ENCODE data around the gene AMHR2. TPM values are rescaled to one million over a fixed set of nuclear protein-coding genes. Genes with fewer than 3 reads are reported as not detected.
A peak's percentile ranks its signal among the peaks of the same experiment; 100 is the strongest.

Gene AMHR2
- total and polyA plus RNA-seq, 2 donors from 2014 or later: not detected

DNA sequence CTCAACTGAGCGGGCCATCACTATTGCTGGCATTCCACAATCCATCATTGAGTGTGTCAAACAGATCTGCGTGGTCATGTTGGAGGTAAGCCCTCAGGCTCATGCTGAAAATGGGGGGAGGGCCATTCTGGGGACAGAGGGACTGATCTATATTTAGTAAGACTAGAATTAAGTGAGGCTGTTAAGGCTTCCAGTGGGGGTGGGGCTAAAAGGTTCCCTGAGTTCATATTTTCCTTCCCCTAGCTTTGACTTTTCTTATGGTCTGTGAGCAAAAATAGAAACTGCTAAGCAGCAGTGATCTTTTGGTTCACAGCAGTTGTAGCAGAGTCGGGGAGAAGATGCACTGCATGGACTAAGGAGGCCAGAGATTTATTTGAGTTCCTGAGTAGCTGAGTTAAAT, 37.4 kb downstream of the AMHR2 start:
- Histone ChIP-seq H3K9me3 (ENCODE audit: control insufficient read depth in 2 of 3, insufficient read depth in 1 of 3, low read length in 3 of 3) (no peaks in the 10 kb centered on the region), H3K9ac (ENCODE audit: low read length in 3 of 3) (no peak overlapping the region), H3K27ac (ENCODE audit: low read depth in 2 of 2, low read length in 2 of 2) (no peak overlapping the region), H3K4me3 (ENCODE audit: low read length in 3 of 3) (no peak overlapping the region), H3K36me3 (ENCODE audit: control insufficient read depth in 2 of 3, insufficient read depth in 3 of 3, low read length in 3 of 3) (peaks cover 39 to 97% (median 72%) of the 10 kb centered on the region in 3 donors), H3K4me1 (ENCODE audit: control insufficient read depth in 2 of 3, insufficient read depth in 2 of 3, low read depth in 1 of 3, low read length in 3 of 3) (peaks cover 0 to 23% (median 9%) of the 10 kb centered on the region in 3 donors), H3K27me3 (ENCODE audit: control insufficient read depth, insufficient read depth, low read length) (no peaks in the 10 kb centered on the region)
- intact Hi-C loops (cut with DNase I): no loop called here
- peak in 1 of 5 donors; percentile 13 for DNase-seq
- no peak for FAIRE-seq
- TF ChIP-seq, protein P1, sequence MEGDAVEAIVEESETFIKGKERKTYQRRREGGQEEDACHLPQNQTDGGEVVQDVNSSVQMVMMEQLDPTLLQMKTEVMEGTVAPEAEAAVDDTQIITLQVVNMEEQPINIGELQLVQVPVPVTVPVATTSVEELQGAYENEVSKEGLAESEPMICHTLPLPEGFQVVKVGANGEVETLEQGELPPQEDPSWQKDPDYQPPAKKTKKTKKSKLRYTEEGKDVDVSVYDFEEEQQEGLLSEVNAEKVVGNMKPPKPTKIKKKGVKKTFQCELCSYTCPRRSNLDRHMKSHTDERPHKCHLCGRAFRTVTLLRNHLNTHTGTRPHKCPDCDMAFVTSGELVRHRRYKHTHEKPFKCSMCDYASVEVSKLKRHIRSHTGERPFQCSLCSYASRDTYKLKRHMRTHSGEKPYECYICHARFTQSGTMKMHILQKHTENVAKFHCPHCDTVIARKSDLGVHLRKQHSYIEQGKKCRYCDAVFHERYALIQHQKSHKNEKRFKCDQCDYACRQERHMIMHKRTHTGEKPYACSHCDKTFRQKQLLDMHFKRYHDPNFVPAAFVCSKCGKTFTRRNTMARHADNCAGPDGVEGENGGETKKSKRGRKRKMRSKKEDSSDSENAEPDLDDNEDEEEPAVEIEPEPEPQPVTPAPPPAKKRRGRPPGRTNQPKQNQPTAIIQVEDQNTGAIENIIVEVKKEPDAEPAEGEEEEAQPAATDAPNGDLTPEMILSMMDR (IDR thresholded peaks at IDR 0.05; ENCODE audit: borderline replicate concordance, extremely low read depth, insufficient read depth): no peak

DNA sequence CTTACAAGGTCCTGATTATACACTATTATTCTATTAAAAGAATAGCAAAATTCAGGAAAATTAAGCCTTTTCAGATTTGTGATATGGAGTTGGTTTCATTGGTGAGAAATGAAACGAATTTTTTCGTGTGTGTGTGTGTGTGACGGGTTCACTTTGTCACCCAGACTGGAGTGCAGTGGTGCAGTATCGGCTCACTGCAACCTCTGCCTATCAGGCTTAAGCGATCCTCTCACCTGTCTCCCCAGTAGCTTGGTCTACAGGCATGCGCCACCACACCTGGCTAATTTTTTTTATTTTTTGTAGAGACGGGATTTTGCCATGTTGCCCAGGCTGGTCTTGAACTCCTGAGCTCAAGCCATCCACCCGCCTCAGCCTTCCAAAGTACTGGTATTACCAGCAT, 37.9 kb downstream of the AMHR2 start:
- H3K4me3 ChIP-seq (ENCODE audit: low read length in 3 of 3): no peak overlapping the region
- H3K9me3 ChIP-seq (ENCODE audit: control insufficient read depth in 2 of 3, insufficient read depth in 1 of 3, low read length in 3 of 3): no peaks in the 10 kb centered on the region
- peaks cover 0 to 23% (median 9%) of the 10 kb centered on the region in 3 donors for H3K4me1 ChIP-seq (ENCODE audit: control insufficient read depth in 2 of 3, insufficient read depth in 2 of 3, low read depth in 1 of 3, low read length in 3 of 3)
- no peak for DNase-seq
- TF ChIP-seq, protein P1 (IDR thresholded peaks at IDR 0.05; ENCODE audit: borderline replicate concordance, extremely low read depth, insufficient read depth): no peak
- no peak overlapping the region for H3K9ac ChIP-seq (ENCODE audit: low read length in 3 of 3)
- H3K27ac ChIP-seq (ENCODE audit: low read depth in 2 of 2, low read length in 2 of 2): no peak overlapping the region
- FAIRE-seq: no peak
- intact Hi-C loops (cut with DNase I): no loop called here
- H3K27me3 ChIP-seq (ENCODE audit: control insufficient read depth, insufficient read depth, low read length): no peaks in the 10 kb centered on the region
- H3K36me3 ChIP-seq (ENCODE audit: control insufficient read depth in 2 of 3, insufficient read depth in 3 of 3, low read length in 3 of 3): peaks cover 37 to 97% (median 72%) of the 10 kb centered on the region in 3 donors

DNA sequence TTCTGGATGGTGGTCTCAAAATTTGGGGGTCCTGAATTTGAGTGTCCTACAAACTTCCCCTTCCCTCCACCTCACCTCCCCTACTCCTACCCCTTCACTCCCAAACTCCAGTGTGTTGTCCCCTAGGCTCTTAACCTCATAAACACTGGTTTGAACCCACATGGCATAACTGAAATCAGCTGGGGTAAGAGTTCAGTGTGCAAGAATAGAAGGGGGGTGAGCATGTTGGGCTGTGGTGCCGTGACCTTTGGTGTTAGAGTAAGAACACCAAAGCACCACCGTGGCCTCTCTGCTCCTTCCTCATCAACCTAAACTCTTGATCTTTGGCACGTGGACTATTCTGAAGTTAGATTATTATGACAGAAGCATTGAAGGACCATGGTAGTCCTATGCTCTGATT, 39.3 kb downstream of the AMHR2 start:
- Histone ChIP-seq H3K27ac (ENCODE audit: low read depth in 2 of 2, low read length in 2 of 2) (peak overlapping the region in 1 of 2 donors; percentile 21), H3K27me3 (ENCODE audit: control insufficient read depth, insufficient read depth, low read length) (no peaks in the 10 kb centered on the region), H3K36me3 (ENCODE audit: control insufficient read depth in 2 of 3, insufficient read depth in 3 of 3, low read length in 3 of 3) (peaks cover 39 to 97% (median 78%) of the 10 kb centered on the region in 3 donors), H3K4me3 (ENCODE audit: low read length in 3 of 3) (no peak overlapping the region), H3K9me3 (ENCODE audit: control insufficient read depth in 2 of 3, insufficient read depth in 1 of 3, low read length in 3 of 3) (no peaks in the 10 kb centered on the region), H3K9ac (ENCODE audit: low read length in 3 of 3) (no peak overlapping the region), H3K4me1 (ENCODE audit: control insufficient read depth in 2 of 3, insufficient read depth in 2 of 3, low read depth in 1 of 3, low read length in 3 of 3) (peaks cover 0 to 23% (median 11%) of the 10 kb centered on the region in 3 donors)
- DNase-seq: no peak
- TF ChIP-seq, protein P1 (IDR thresholded peaks at IDR 0.05; ENCODE audit: borderline replicate concordance, extremely low read depth, insufficient read depth): no peak
- FAIRE-seq: no peak
- intact Hi-C loops (cut with DNase I): no loop called here
